ENCODE measurements around the gene GANAB. TPM values are rescaled to one million over a fixed set of nuclear protein-coding genes. Genes with fewer than 3 reads are reported as not detected.

GANAB gene
- total RNA-seq, 4 donors from 2014 or later = 131 to 146 (median 140) TPM

DNA sequence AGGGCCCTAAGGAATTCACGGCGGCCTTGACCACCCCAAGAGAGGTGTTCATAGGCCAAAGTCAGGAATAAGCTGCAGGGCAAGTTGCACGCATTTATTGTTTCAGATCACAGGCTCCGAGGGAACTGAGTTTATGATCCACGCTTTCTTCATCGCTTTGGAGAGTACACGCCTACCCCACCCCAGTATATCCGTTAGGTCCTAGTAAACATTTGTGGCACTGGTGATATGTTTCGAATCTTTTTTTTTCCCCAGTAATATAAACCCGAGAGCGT lies 805 bp downstream of the GANAB start:
- peaks cover 0 to 45% (median 0%) of the 10 kb centered on the region in 3 donors for H3K36me3 ChIP-seq

DNA sequence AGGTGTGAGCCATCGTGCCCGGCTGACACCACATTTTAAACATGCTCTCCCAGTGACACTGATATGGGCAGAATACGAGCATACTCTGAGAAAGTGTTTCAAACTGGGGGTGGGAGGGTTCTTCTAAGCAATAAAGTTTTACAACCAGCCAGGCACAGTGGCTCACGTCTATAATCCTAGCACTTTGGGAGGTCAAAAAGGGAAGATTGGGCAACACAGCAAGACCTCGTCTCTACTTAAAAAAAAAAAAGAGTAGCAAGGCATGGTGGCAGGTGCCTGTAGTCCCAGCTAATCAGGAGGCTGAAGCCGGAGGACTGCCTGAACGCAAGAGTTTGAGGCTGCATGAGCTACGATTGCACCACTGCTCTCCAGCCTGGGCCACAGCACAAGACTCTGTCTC lies 2.2 kb downstream of the GANAB start:
- Histone ChIP-seq H3K4me3 (no peak overlapping the region), H3K36me3 (peaks cover 0 to 44% (median 0%) of the 10 kb centered on the region in 3 donors), H3K27ac (no peak overlapping the region), H3K4me1 (peaks cover 0 to 22% (median 6%) of the 10 kb centered on the region in 4 donors), H3K27me3 (no peaks in the 10 kb centered on the region), H3K9me3 (no peaks in the 10 kb centered on the region)
- TF ChIP-seq POLR2A (IDR thresholded peaks at IDR 0.05) = no peak
- TF ChIP-seq, protein P1, sequence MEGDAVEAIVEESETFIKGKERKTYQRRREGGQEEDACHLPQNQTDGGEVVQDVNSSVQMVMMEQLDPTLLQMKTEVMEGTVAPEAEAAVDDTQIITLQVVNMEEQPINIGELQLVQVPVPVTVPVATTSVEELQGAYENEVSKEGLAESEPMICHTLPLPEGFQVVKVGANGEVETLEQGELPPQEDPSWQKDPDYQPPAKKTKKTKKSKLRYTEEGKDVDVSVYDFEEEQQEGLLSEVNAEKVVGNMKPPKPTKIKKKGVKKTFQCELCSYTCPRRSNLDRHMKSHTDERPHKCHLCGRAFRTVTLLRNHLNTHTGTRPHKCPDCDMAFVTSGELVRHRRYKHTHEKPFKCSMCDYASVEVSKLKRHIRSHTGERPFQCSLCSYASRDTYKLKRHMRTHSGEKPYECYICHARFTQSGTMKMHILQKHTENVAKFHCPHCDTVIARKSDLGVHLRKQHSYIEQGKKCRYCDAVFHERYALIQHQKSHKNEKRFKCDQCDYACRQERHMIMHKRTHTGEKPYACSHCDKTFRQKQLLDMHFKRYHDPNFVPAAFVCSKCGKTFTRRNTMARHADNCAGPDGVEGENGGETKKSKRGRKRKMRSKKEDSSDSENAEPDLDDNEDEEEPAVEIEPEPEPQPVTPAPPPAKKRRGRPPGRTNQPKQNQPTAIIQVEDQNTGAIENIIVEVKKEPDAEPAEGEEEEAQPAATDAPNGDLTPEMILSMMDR (IDR thresholded peaks at IDR 0.05) = no peak
- no peak for DNase-seq

More for the DNA sequence above, 805 bp downstream of the GANAB start:
- H3K27me3 ChIP-seq = no peaks in the 10 kb centered on the region
- H3K4me3 ChIP-seq = peak overlapping the region; percentile 68 to 99 (median 90)
- peak overlapping the region; percentile 79 to 93 (median 92) for H3K27ac ChIP-seq
- TF ChIP-seq POLR2A (IDR thresholded peaks at IDR 0.05) = no peak
- H3K4me1 ChIP-seq = peaks cover 0 to 22% (median 6%) of the 10 kb centered on the region in 4 donors
- H3K9me3 ChIP-seq = no peaks in the 10 kb centered on the region
- no peak for DNase-seq

DNA sequence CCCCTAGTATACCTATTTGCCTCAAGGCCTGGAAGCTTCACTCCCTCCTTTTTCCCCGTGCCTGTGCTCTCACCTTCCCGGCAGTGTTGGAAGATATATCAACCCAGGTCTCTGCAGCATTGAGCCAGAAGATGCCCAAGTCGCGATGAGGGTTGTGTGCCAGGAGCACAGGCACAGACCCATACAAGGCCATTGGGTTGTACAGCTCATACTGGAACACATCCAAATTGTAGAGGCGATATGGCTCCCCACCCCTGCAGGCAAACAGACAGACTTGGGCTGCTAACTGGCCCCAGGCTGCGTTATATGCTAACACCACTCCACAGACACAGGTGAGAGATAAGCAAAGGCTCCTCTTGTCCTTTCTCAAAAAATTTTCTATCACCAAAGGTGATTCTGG lies 13.9 kb downstream of the GANAB start:
- Histone ChIP-seq H3K36me3 (peaks cover 0 to 97% (median 6%) of the 10 kb centered on the region in 3 donors), H3K9me3 (no peaks in the 10 kb centered on the region), H3K27me3 (no peaks in the 10 kb centered on the region), H3K27ac (no peak overlapping the region), H3K4me1 (no peaks in the 10 kb centered on the region), H3K4me3 (no peak overlapping the region)
- no peak for DNase-seq
- no peak for TF ChIP-seq POLR2A (IDR thresholded peaks at IDR 0.05)
- TF ChIP-seq, protein P1 (IDR thresholded peaks at IDR 0.05) = no peak

DNA sequence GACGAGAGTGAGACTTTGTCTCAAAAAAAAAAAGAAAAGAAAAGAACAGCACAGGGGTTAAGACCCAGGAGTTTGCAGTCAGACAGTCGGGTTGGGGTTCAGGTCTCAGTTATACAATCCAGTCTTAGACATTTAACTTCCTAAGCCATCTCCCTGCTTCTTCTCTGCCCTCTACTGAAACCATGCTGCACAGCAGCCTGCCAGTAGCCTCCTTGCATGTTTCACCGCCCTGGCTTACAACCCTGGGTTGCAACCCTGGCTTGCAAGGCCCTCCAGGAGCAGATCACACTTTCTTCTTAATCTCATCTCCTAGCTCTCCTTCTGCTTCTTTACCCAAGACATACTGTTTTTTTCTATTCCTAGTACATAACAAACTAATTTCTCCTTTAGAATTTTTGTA lies 18.7 kb downstream of the GANAB start:
- Histone ChIP-seq H3K9me3 (no peaks in the 10 kb centered on the region), H3K27me3 (no peaks in the 10 kb centered on the region), H3K27ac (no peak overlapping the region), H3K36me3 (peaks cover 0 to 76% (median 6%) of the 10 kb centered on the region in 3 donors), H3K4me3 (no peak overlapping the region), H3K4me1 (no peaks in the 10 kb centered on the region)
- DNase-seq = no peak
- TF ChIP-seq, protein P1 (IDR thresholded peaks at IDR 0.05) = peak in 1 of 6 experiments; percentile 3
- TF ChIP-seq POLR2A (IDR thresholded peaks at IDR 0.05) = no peak

DNA sequence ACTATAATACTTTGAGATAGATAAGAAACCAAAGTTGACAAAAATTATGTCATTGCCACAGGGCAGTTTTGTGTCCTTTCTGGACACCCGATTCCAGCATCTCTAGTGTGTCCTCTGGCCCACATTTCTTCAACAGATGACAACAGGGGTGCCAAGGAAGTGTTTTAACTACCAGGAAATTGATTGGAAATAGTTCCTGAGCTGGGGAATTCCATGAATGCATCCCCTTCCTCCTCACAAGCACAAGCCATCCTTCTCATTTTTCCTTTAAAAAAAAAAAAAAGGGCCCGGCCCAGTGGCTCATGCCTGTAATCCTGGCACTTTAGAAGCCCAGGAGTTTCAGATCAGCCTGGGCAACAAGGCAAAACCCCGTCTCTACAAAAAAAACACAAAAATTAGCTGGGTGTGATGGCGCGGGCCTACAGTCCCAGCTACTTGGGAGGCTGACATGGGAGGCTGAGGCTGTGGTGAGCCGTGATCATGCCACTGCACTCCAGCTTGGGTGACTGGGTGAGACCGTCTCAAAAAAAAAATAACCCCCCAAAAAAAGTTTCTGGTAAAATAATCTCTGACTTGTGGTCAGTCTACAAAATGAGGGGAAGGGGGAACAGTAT lies 23.8 kb downstream of the GANAB start:
- no peaks in the 10 kb centered on the region for H3K27me3 ChIP-seq
- peaks cover 2 to 15% (median 8%) of the 10 kb centered on the region in 4 donors for H3K4me1 ChIP-seq
- H3K27ac ChIP-seq = peak overlapping the region; percentile 72 to 96 (median 88)
- no peaks in the 10 kb centered on the region for H3K9me3 ChIP-seq
- peak overlapping the region in 3 of 4 donors; percentile 57 to 99 (median 80) for H3K4me3 ChIP-seq
- H3K36me3 ChIP-seq = peaks cover 0 to 28% (median 0%) of the 10 kb centered on the region in 3 donors
- TF ChIP-seq, protein P1 (IDR thresholded peaks at IDR 0.05) = no peak
- no peak for TF ChIP-seq POLR2A (IDR thresholded peaks at IDR 0.05)
- DNase-seq = no peak

DNA sequence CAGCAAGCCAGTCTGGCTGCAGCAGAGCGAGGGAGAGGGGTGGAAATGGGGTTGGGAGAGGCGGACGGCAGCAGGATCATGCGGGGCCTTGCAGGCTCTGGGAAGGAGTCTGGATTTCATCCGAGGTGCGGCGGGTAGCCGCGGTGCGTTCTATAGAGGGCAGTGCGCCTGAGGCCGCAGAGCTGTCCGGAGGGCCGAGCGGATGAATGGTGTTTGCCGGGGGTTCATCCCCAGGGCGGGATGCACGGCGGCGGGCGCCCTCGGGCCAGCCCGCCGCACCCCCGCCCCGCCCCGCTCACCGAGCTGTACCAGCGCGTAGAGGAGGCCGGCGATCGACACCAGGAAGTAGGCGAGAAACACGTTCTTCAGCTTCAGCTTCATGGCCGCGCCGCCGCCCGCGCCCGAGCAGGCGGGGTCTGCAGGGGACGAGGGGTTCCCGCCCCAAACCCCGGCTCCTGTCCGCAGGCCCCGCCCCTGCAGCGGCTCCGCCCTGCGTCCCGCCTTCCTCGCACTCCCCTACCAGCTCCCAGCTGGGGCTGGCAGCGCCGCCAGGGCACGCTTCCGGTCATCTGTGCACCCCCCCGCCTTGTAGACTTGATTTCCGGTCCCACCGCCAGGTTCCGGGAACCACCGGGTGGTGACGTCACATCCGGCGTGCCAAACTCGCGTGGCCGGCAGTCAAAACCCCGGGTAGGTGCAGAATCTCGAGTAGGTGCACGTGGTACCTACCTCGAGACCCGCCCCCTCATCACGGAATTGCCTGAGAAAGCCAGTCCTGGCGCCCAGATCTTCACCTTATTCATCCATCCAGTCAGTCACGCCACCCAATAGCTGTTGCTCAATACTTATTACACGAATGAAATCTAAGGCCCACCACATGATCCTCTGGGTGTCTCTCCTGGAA lies 24.6 kb downstream of the GANAB start, which contains the start of gene B3GAT3:
Gene B3GAT3 (minus strand): TSS at position 420 of the 904 bp plus-strand sequence. CDS start 39 bp downstream, at position 381.
- peaks cover 0 to 28% (median 0%) of the 10 kb centered on the region in 3 donors for H3K36me3 ChIP-seq
- TF ChIP-seq, protein P1 (IDR thresholded peaks at IDR 0.05) = peak in 3 of 6 experiments; percentile 34 to 52 (median 38)
- peak; percentile 72 to 77 for TF ChIP-seq POLR2A (IDR thresholded peaks at IDR 0.05)
- peak within 1 kb of the TSS; percentile 72 to 96 (median 88) for H3K27ac ChIP-seq
- no peaks in the 10 kb centered on the region for H3K27me3 ChIP-seq
- peaks cover 2 to 15% (median 8%) of the 10 kb centered on the region in 4 donors for H3K4me1 ChIP-seq
- DNase-seq = peak; percentile 98 to 99 (median 99)
- no peaks in the 10 kb centered on the region for H3K9me3 ChIP-seq
- H3K4me3 ChIP-seq = peak within 1 kb of the TSS; percentile 51 to 99 (median 68)
